Measurements from ENCODE around the gene CABLES1.
"Not testable (repeated sequence)": the region's sequence is repeated elsewhere in the genome, so short reads cannot be mapped to it uniquely, and the experiment has no call there.

Gene CABLES1

GRCh38 chr18:23143016-23143814 lies 7.9 kb downstream of the CABLES1 start:
- DNase-seq (ENCODE audit: low read depth) = no peak

GRCh38 chr18:23143815-23144261 lies 8.6 kb downstream of the CABLES1 start:
- DNase-seq (ENCODE audit: low read depth) = no peak

DNA sequence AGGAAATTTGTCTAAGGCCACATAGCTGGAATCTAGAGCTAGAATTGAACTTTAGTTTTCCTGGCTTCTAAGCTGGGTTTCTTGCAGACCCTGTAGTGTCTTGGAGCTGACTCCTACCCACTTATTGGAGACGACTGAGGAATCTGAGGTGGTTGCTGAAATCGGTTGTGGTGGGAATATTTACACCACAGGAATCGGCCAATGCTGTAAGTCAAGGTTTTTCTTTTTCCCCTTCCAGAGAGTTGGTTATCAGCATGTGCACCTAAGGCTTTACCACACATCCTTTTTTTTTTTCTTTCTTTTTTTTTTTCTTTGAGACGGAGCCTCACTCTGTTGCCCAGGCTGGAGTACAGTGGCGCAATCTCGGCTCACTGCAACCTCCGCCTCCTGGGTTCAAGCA lies 9.4 kb downstream of the CABLES1 start:
- DNase-seq (ENCODE audit: low read depth) = no peak

DNA sequence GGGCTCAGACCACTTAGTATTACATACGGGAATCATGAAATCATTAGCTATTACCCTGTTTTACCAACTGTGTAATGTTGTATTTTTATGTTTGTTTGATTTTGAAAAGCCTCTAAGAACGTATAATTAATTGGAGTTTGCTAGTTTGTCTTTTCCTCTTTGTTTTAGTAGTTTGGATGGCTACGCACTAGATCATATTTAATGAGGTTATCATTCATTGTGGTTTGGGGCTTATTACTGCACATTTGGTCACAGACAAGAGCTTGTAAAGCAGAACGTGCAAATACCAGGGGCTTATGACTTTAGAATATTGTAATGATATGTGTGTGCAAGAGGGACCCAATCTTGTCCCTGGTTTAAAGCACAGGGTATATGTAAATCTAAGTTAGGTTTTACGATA lies 10.3 kb downstream of the CABLES1 start:
- no peak for DNase-seq (ENCODE audit: low read depth)

DNA sequence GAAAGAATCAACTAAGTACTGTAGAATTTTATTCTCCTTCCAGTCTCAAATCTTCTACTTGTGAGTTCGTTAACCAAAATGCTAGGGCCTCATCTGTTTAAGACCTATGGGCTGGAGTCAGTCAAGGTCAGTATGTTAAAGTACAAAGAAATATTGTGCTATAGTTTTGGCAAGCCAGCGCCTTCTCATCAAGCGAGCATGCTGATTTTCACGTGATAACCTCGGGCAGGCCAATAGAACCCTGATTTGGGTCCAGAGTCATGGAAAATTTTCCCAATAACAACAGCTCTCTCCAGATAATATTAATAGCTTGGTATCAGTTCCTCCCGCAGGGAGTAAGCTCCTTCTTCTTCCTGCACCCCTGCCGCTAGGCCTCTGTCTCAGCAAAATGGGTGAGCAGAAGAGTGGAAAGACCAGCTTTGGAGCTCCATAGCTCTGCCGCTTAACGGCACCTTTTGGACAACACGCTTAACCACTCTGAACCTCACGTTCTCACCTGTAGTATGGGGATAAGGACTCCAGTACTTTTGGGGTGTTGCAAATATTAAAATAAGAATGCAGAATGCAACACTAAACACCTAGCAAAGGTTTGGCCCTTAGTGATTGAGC lies 11.7 kb downstream of the CABLES1 start:
- no peak for DNase-seq (ENCODE audit: low read depth)

DNA sequence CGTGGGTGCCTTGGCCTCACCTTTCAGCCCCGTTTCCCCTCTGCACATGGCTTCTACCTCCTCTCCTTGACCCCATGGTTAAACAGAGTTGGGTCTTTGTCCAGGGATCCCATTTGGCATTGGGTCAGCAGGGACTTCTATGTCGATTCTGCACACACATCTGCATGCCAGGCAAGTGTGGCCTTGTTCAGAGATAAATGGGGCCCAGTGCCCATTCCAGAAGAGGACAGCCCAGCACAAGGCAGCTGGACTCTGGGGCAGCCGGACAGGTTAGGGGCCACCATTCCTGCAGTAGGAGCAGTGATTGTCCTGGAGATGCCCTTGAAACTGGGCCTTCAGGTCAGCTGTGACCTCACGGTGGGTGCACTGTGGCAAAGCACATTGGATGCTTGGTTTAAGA lies 13.1 kb downstream of the CABLES1 start:
- no peak for DNase-seq (ENCODE audit: low read depth)

DNA sequence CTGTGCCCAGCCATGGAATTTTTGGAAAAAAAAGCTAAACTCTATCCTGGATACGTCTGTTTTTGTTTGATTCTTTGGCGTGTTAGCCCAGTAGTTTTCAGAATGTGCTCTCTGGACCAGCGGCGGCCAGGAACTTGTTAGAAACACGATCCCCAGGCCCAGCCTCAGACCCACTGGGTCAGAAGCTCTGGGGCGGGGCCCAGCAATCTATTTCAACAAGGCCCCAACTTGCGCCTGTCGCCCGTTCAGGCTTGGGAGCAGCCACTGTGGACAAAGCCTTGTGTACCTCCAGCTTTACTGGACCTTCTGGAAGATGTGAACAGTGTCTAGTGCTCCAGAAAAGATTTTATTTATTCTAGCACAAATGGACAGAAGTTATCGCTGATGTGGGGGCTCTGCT lies 14.3 kb downstream of the CABLES1 start:
- no peak for DNase-seq (ENCODE audit: low read depth)

DNA sequence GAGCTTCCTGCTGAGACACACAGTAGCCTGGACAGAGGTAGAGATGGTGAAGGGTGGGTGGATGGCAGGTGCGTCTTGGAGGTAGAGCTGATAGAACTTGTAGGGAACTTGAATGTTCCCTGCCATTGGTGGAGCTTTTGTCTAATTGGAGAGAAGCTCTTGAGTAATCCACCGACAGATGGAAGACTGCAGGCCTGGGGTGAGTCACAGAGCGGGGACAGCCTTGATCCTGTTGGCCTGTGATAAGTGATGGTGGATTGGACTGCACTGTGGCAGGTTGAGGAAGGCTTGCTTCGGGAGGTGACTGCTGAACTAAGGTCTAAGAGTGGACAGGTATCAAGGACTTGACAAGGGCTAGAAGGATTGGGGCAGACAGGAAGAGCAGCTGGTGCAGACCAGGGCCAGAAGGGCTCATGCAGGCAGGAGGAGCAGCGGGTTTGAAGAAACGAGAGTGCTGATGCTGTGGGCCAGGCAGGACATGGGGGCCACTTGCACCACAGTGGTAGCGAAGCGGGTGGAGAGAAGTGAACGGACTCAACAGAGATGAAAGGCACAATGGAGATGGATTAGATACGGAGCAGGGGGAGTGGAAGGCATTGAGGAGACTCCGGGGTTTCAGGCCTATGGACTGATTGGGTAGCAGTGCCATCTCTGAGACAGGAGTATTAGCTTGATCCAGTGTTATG lies 16.3 kb downstream of the CABLES1 start:
- no peak for DNase-seq (ENCODE audit: low read depth)

DNA sequence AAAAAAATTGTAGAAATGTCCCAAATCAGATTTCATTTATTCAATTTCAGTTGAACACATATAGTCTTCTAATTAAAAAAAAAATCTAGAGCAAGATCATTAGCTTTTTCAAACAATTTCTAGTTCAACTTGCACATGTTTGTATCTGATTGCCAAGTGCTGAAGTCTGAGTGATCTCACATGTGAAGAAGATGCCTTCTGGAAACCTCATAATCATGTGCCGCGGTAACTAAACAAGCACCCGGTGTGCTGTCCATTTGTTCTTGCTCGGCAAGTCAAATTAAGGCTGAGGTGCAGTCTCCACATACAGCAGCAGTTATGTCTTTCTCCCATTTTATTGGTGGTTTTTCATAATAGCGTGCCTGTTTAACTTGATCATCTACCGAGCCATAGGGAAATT lies 18.7 kb downstream of the CABLES1 start:
- DNase-seq (ENCODE audit: low read depth) = no peak

DNA sequence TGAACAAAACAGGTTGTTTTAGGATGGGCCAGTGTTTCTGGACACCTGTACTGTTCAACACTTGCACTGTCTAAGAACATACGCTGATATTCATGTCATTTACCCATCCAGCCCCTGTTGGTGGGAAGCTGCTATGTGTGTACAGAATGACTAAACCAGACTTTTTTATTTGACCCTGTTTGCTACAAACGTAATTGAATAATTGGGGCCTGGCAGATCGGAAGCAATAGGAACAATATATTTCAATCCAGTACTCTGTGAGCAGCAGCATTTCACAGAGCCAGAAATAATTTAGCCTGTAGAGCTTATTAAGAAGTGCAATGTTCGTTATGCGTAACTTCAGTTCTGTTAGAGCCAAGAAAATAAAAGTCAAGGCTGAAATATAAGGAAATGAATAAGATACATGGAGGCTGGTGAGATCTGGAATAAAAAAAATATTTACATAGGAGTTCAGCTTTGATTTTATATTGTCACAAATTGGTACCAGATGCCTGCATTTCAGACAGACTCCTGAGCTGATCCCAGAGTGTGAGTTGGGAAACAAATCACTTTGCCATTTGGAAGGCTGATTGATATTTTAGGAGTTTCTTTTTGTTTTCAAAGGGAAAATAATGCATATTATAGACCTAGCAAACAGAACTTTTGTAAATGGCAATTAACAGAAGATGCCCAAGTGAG lies 19.7 kb downstream of the CABLES1 start:
- no peak for DNase-seq (ENCODE audit: low read depth)

DNA sequence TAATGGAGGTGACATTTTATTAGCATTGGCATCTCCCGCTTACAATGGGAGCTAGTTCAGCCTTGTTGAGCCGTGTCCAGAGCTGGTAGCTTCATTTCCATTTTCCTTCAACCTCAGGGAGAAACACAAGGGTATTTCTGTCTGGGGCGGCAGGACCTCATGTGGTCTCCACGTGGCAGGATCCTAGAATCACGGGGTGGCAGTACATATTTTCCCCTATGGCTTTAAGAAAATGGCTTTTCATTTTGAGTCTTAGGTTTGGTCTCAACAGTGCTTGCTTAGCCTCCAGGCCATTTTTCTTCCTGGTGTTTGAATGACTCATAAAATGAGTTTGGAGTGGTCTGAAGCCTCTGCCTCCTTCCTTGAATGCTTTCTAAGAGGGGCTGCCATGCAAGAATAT lies 20.3 kb downstream of the CABLES1 start:
- no peak for DNase-seq (ENCODE audit: low read depth)

DNA sequence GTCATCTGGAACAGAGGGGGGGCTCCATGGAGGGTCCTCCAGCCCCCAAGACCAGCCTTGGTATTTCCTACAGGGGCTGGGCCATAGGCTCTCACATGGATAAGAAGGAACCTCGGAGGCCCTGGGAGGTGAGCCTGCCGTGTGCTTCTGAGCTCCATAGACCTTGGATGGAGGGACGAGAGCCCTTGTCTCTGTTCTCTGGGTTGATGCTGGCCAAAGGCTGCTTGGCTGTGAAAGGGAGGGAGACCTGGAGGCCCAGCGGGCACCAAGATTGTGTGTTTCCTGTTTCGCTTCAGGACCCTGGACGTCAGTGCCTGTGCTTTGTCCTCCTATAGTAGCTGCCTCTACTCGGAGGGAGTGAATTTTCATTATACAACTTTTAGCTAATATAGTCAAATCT lies 20.8 kb downstream of the CABLES1 start:
- DNase-seq (ENCODE audit: low read depth) = no peak

- DNase-seq (ENCODE audit: low read depth) = no peak
Observed at GRCh38 chr18:23158058-23158457, 22.8 kb downstream of the CABLES1 start.

DNA sequence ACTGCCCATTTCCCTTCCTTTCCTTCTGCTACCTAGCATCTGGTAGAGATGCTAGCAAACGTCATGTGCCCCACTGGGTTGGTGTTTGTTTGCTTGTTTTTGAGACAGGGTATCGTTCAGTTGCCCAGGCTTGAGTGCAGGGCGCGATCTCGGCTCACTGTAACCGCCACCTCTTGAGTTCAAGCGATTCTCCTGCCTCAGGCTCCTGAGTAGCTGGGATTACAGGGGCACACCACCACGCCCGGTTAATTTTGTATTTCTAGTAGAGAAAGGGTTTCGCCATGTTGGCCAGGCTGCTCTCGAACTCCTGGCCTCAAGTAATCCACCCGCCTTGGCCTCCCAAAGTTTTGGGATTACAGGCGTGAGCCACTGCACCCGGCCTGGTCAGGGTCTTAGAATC lies 23.6 kb downstream of the CABLES1 start:
- DNase-seq (ENCODE audit: low read depth) = not testable (repeated sequence)

GRCh38 chr18:23159344-23159743 lies 24.1 kb downstream of the CABLES1 start:
- DNase-seq (ENCODE audit: low read depth) = no peak

GRCh38 chr18:23162473-23162872 lies 27.2 kb downstream of the CABLES1 start:
- no peak for DNase-seq (ENCODE audit: low read depth)

DNA sequence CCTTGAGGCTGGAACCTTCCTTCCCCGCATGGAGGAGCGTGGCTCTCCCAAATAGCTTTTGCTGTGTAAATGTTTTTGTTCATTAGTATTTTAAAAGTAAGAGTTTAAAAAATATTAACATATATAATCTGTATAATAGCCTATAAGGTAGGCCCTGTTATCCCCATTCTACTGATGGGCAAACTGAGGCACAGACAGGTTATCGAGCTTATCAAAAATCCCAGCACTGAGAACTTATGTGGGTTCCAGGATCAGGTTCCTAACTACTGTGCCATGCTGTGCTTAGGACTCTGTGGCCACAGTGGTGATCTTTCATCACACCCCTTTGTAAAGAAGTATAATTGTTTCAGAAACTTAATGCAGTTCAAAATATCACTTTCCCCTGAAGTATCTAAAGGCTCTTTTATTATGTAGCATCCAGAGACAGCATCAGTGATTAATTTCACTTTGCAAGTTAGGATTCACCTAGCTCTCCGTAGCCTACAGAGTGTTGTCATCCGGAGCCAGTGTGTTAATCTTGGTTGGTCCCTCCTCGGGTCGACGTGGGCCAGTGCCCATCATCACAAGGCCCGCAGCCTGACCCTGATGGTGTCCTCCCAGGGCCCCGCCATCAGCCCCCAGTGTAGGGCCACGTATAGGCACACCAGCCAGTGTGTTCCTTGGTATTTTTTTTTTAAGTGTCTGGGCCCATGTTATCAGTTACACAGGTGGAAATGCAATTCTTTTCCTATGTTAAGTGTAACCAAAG lies 28.7 kb downstream of the CABLES1 start:
- no peak for DNase-seq (ENCODE audit: low read depth)

DNA sequence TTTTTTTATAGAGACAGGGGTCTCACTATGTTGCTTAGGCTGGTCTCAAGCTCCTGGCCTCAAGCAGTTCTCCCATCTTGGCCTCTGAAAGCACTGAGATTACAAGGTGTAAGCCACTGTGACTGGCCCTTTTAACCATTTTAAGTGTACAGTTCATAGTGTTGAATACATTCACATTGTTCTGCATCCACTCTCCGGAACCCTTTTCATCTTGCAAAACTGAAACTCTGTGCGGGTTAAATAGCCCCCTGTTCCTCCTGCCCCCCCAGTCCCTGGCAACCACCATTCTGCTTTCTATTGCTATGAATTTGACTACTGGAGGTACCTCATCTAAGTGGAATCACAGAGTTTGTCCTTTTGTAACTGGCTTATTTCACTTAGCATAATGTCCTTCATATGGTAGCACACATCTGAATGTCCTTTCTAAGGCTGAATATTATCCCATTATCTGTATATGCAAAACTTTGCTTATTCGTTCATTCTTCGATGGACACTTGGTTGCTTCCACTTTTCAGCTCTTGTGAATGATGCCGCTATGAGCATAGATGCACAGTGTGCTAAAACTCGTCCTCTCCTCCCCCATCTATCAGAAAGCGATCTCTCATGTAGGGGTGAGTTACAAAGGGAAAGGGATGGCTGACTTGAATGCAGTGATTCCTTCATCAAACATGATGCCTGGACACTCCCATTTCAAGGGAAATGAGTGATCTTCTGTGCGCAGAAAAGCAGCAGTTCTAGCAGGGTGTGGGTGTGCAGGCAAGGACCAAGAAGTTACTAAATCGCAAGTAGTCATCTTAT lies 30.2 kb downstream of the CABLES1 start:
- DNase-seq (ENCODE audit: low read depth) = no peak

GRCh38 chr18:23166891-23167541 lies 31.7 kb downstream of the CABLES1 start:
- DNase-seq (ENCODE audit: low read depth) = no peak

DNA sequence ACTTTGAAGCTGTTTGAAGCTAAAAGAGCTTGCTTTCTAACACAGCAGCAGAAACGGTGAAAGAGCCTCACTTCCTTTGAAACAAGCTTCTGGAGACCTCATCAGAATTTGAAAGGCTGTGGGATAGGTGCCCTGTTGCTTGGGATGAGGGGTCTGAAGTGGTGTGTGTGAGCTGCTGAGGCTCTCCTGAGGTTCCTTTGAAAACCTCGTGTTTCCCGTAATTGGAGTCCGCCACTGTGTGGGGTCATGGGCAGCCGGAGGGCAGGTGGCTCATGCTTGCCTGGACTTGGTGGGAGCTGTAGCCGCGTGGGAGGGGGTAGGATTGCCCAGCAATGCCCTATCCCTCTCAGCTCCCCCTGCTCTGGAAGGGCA lies 34.4 kb downstream of the CABLES1 start:
- DNase-seq (ENCODE audit: low read depth) = no peak

DNA sequence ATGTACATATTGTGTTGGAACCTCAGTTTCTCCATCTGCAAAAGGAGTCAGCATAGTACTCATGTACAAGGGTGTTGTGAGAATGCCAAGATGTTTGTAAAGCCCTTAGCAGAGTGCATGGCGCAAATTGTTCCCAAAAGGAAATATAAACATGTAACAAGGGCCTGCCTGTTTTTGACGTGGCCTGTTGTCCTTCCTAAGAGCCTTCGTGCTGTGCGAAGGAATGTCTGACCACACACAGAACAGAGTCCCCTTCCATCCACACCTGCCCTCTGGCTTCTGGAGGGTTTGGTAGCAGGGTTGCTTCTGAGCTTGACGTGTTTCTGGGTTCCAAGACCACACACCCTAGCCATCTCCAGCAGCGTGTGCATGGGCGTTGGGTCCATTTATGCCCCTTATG lies 34.9 kb downstream of the CABLES1 start:
- DNase-seq (ENCODE audit: low read depth) = no peak
